GM12872 (cell line): ENCODE results near the gene COL13A1.

ENCODE experiments used
- TF ChIP-seq, protein P1 (sequence below): IDR thresholded peaks from 3 replicates; pipeline ENCODE4 v1.5.1; 2011; ENCODE audit warnings: low read depth, mild to moderate bottlenecking, low read length, moderate library complexity; ENCODE audit not compliant: insufficient read depth

COL13A1 gene

DNA sequence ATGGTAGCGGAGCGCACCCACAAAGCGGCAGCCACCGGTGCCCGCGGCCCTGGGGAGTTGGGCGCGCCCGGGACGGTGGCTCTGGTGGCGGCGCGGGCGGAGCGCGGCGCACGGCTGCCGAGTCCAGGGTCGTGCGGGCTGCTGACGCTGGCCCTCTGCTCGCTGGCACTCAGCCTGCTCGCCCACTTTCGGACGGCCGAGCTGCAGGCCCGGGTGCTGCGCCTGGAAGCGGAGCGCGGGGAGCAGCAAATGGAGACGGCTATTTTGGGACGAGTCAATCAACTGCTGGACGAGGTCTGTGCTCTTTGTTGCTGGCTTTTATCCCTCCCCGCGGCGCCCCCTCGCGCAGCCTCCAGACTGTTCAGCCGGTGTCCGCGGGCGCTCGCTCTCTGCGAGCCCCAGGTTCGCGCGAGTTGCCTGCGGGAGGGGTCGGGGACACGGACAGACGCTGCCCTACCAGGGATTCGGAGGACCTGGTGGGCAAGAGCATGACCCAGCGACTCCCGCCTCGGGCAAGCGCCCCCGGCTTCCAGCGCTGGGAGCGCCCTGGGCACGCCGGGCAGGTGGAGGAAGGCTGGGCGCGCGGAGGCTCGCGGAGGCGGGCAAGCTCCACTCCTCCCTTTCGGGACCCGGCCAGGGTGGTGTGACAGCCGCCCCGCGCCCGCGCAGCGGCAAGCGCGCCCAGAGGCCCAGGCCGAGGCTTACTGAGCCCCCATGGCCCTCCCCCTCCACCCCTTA lies 887 bp downstream of the COL13A1 start:
- TF ChIP-seq, protein P1, sequence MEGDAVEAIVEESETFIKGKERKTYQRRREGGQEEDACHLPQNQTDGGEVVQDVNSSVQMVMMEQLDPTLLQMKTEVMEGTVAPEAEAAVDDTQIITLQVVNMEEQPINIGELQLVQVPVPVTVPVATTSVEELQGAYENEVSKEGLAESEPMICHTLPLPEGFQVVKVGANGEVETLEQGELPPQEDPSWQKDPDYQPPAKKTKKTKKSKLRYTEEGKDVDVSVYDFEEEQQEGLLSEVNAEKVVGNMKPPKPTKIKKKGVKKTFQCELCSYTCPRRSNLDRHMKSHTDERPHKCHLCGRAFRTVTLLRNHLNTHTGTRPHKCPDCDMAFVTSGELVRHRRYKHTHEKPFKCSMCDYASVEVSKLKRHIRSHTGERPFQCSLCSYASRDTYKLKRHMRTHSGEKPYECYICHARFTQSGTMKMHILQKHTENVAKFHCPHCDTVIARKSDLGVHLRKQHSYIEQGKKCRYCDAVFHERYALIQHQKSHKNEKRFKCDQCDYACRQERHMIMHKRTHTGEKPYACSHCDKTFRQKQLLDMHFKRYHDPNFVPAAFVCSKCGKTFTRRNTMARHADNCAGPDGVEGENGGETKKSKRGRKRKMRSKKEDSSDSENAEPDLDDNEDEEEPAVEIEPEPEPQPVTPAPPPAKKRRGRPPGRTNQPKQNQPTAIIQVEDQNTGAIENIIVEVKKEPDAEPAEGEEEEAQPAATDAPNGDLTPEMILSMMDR = no peak

DNA sequence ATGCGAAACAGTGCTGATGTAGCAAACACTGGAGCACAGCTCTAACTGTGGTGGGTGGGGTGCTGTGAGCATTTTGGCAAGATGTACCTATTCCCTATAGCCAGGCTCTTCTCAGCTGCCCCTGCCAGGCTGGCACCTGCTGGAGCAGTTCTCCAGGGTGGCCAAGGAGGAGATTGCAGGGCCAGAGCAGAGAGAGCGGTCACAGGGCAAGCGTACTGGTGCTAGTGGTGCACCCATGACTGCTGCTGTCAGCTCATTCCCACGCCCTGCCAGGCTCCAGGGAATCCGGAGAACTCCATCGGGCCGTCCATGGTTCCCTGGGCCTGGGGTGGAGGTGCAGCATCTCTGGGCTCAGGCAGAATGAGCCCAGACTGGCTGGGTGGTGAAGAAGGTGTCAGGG lies 2.1 kb downstream of the COL13A1 start:
- TF ChIP-seq, protein P1 = no peak

DNA sequence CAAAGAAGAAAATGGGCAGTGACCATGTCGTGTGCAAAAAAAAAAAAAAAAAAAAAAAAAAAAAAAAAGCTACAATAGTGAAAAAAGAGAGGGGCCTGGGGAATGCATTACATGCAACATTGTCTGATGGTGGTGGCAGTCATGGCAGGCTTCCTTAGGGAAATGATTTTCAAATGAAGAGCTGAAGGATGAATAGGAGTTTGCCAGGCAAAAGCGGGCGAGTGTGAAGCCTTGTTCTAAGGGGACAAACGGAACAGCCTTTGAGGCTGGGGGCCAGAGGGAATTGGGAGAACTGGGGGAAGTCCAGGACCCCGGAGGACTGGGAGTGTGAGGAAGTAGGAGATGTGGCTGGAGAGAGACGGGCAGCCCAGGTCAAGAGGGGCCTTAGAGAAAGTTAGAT lies 3.1 kb downstream of the COL13A1 start:
- TF ChIP-seq, protein P1 = no peak

DNA sequence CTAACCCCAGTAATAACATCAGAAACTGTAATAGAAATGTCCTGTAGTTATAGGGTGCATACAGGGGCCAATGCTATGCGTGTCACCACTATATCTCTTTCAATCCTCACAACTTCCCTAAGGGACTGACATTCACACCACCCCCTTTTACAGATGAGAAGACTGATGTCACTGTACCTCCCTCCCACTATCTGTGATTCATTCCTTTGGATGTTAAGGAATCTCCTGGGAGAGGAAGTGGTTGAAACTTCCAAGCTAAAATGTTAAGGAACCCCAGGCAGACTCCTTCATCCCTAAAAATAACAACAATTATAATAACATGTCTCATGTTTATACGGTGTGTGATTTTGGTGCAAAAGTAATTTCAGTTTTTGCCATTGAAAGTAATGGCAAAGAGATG lies 5.4 kb downstream of the COL13A1 start:
- TF ChIP-seq, protein P1 = no peak

DNA sequence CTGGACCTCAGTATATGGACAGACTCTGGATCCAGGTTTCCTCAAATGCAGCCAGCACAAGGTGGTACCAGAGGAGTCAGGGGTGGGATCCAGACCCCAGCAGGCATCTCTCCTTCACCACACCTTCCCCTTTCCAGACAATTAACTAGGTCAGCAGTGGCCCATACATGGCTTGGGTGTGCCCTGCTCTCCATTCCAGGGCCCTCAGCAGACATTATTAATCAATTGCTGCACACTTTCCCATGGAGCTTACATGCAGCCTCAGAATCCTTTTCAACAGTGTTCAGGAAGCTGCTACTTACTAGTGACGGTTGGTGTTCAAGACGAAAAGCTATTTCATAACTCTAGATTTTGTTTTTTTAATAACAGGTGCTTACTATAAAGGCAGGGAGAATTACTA lies 6.0 kb downstream of the COL13A1 start:
- TF ChIP-seq, protein P1 = no peak

DNA sequence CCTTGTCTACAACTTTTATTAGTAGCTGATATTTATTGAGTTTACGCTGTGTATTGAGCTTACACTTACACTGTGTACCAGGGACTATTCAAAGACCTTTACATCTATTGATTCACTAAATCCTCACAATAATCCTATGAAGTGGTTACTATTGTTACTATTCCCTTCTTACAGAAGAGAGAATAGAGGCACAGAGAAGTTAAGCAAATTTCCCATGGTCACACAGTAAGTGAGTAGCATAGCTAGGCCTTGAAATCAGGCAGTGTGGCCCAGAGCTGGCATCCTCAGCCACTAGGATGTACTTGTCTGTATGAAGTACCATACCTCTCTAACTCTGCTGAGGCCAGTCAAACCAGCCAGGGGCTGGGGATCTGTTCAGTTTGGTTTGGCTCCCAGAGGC lies 7.6 kb downstream of the COL13A1 start:
- TF ChIP-seq, protein P1 = no peak

DNA sequence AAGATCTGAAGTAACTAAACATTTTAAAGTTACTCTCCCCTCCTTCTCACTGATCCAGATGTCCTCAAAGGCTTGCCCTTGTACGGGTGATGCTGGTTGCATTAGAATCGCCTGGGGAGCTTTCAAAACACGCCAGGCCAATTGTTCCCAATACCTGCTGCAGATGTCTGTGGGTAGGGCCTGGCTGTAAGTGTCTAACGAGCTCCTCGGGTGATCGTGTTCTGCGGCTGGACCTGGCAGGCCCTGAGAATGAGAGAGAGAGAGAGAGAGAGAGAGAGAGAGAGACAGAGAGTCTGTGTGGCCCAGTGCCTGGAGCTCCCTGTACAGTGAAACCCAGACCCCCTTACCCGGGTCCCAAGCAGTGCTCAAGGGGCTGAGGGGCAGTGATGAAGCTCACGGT lies 8.4 kb downstream of the COL13A1 start:
- TF ChIP-seq, protein P1 = no peak
